NCI-H345 treated with DMSO at 0.1 percent for 48 hours (cell line): ENCODE data around the gene MAPK9.
"Not testable (repeated sequence)": the region's sequence is repeated elsewhere in the genome, so short reads cannot be mapped to it uniquely, and the experiment has no call there.

Experiments
- DNase-seq: peaks from one replicate; lab custom pipeline; 2025; ENCODE audit not compliant: unreplicated experiment; lab: John Stamatoyannopoulos, UW

MAPK9 gene

DNA sequence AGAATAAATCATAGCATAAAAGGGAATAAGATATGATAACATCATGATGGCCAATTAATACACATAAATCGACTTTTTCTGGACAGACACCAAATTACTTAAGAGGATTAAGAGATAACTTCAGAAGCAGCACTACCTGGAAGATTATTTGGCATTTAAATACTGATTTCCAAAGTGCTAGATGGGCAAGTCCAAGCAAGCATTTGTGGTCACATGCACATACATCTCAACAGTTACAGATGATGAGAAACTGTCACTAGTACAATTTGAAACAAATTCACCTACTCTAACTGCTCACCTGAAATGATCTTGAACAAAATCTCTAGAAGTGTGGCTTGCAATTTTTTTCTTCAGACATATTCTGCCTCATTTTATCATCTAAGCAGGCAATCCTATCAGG lies 56.0 kb downstream of the MAPK9 start:
- DNase-seq, result no peak

DNA sequence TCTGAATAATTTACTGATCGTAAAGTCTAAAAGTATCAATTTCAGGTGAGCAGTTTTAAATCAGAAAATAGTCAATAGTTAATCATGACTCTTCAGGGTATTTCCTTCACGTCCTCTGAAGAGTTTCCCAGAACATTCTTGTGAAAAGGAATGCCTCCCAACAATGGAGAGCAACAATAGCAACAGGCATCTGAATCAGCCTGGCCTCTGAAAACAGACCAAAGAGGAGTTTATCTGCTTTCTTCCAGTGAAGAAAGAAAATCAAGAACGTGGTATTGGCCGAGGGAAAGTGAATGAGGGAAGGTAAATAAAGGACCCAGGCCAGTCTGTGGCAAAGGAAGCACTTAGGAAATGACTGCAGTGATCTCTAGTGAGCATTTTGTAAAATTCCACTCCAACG lies 56.8 kb downstream of the MAPK9 start:
- no peak for DNase-seq

DNA sequence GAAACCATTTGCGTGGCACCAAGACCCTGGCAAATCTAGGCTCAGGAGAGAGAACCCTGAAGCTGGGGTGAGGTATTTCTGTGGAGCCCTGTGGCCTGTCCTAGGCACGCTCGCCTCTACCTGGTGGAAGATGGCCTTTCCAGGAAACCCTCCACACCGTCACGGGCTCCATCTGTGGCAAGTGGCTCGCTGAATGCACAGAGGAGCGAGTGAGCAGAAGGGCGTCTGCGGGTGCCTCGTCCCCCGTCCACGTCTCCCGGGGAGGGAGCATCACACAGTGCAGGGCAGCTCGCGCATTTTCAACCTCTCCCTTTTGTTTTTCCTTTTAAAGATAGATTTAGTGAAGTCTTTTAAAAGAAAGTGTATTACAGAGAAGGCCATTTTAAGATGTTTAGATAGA lies 57.6 kb downstream of the MAPK9 start:
- no peak for DNase-seq

DNA sequence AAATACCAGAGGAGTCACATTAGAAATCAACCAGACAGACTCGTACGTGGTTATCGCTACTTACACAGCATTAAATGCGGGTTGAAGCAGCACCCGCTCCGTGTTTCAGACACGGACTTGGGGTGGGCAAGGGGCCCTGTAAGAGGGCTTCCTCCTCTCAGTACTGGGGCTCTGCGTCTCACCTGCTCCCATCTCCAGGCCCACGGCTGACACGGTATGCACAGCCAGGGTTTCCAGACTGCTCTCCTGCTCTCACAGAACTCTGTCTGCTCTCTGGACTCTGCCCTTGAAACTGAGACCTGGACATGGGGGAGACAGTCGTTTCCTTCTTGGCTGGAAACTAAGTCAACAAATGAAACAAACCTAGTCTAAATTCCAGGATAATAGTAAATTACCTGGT lies 58.2 kb downstream of the MAPK9 start:
- no peak for DNase-seq

DNA sequence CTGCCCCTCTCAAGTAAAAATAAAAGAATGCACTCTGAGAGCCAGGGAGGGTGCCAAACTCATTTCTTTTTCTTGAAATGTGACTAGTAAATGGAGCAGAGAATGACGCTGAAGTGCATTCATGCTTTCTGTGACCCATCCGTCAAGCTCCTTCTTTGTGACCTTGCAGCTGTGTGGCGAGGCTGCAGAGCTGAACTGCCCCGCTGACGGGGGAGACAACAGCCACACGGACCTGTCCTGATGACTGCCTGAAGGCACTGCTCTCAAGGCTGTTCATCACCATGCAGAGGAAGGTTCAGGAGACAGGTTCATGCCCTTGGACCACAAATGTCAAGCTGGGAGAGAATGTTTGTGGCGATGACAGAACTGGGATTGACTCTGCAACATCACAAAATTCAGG lies 61.9 kb downstream of the MAPK9 start:
- no peak for DNase-seq

DNA sequence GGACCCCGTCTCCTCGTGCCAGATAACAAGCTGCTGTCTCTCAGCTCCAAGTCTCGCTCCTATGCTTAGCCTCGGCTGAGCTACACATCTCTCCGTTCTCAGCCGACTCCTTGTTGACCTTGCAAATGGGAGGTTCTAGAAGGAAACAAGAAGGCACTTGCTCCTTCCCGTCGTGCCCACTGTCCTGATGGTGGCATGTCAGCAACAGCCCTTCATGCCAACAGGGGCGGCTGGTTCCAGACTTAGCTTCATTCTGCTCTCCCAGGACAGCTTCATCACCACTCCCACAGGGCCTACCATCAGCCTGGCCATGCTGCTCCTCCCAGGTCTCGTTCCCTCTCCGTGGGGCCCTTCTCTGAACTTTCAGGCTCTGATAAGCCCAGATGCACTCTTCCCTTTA lies 69.8 kb downstream of the MAPK9 start:
- DNase-seq, result no peak

DNA sequence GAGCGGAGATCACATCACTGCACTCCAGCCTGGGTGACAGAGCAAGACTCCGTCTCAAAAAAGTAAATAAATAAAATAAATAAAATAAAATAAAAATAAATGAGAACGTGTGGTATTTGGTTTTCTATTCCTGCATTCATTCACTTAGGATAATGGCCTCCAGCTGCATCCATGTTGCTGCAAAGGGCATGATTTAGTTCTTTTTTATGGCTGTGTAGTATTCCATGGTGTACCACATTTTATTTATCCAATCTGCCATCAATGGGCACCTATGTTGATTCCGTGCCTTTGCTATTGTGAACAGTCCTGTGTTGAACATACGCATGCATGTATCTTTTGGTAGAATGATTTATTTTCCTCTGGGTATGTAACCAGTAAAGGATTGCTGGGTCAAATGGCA lies 74.1 kb downstream of the MAPK9 start:
- DNase-seq, result no peak

DNA sequence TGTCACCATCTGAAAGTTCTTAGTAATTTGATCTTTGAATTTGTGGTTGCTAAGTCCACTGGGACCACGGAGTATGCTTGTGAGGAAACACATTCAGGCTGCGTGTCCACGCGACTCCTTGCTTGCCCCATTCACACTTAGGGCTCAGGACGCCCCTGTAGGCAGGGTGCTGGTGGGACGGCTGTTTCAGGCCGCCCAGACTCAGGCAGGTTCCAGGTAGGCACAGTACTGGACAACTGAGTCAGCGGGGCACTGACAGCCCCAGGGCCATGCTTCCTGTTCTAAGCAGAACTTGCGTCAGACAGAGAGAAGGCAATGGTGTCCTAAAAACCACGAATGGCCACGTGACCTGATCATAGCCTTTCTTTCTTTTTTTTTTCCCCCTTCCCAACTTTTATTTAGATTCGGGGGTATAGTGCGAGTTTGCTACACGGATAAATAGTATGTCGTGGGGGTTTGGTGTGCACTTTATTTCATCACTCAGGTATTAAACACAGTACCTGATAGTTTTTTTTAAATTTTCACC lies 75.2 kb downstream of the MAPK9 start:
- DNase-seq, result no peak

DNA sequence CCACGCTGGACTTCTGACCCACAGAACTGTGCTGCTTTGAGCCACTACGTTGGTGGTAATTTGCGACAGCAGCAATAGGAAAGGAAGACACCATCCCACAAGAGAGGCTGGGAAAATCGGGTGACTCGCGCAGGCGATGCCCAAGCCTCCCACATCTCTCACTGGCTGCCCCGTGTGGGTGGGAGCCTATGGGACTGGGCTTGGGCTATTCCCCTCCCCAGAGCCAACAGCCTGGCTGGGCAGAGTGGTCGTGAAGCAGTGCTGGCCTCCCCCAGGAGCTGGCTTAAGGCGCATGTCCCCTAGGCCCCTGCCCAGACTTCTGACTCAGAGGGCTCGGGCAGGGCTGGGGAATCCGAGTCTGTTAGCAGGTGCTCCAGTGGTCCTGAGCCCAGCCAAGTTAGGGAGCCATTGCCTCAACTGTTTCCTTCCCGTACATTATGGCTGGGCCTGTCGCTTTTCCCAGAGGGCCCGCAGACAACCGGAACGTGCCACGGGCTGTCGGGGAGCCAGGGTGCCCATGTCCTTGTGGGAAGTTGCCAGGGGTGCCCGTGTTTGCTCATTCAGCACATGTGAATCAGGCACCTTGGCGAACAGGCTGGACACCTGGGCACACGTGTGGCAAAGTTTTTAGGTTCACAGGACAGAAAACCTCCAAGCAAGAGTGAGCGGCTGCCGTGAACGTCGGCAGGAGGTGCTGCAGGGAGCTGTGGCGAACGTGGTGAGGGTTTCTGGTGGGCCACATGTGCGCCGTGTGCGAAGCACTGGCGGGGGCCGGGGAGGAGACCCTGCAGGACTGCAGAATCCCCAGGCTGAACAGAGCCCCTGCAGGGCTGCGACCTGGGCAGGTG lies 75.9 kb downstream of the MAPK9 start:
- DNase-seq, result no peak

DNA sequence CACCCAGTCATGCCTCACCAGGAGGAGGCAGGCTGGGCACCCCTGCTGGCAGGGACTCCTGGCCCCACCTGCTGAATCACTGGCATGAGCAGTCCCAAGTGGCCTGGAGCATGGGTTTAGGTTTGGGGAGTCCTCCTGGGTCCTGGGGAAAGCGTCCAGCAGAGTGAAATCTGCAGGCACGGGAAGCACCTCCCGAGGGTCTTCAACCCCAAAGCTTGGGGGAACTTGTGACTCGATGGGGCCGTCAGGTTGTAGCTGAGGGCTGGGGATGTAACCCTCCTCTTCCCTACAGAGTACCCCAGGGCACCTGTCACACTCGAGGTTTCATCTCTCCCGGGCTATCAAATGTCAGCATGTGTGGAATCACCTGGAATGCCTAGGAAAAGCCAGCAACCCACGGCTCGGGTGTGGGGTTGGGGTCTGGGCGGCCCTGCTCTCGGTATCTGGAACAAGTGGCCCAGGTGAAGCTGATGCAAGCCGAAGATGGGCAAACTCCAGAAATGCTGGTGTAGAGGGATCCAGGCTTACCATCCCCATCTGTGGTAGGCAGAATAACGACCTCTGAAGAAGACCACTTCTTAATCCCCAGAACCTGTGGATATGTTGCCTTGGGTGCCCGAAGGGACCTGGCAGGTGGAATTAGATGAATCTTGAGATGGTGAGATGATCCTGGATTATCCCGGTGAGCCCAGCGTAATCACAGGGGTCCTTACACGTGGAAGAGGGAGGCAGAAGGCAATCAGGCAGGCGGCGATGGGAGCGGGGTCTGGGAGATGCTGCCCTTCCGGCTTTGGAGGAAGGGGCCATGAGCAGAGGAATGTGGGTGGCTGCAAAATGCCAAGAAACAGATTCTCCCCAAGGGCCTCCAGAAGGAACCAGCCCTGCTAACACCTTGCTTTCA lies 76.8 kb downstream of the MAPK9 start:
- DNase-seq, result no peak

DNA sequence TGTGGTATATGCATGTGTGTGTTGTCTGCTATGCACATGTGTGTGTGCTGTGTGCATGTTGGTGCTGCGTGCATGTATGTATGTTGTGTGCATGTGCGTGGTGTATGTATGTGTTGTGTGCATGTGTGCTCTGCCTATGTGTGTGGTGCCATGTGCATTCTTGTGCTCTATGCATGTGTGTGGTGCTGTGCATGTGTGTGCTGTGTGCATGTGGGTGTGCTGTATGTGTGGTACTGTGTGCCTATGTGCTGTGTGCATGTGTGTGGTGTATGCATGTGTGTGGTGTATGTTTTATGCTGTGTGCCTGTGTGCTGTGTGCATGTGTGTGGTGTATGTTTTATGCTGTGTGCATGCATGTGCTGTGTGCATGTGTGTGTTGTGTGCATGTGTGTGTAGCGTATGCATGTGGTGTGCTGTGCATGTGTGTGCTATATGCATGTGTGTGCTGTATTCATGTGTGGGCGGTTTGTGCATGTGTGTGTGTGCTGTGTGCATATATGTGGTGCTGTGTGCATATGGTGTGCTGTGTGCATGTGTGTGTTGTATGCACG lies 78.2 kb downstream of the MAPK9 start:
- DNase-seq, result no peak

DNA sequence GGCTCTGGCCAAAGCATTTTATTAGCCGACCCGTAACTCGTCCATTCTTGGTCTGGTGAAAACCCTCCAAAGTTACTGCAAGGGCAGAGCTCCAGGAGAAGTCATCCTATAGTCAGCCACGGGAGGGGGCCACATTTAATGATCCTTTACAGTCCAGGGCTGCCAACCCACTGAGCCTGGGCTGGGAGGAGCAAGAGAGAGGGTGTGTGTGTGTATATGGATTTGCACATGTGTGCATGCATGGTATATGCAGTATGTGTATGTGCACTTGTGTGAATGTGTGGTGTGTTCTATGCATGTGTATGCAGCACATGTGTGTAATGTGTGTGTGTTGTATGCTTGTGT lies 78.7 kb downstream of the MAPK9 start:
- DNase-seq, result no peak

DNA sequence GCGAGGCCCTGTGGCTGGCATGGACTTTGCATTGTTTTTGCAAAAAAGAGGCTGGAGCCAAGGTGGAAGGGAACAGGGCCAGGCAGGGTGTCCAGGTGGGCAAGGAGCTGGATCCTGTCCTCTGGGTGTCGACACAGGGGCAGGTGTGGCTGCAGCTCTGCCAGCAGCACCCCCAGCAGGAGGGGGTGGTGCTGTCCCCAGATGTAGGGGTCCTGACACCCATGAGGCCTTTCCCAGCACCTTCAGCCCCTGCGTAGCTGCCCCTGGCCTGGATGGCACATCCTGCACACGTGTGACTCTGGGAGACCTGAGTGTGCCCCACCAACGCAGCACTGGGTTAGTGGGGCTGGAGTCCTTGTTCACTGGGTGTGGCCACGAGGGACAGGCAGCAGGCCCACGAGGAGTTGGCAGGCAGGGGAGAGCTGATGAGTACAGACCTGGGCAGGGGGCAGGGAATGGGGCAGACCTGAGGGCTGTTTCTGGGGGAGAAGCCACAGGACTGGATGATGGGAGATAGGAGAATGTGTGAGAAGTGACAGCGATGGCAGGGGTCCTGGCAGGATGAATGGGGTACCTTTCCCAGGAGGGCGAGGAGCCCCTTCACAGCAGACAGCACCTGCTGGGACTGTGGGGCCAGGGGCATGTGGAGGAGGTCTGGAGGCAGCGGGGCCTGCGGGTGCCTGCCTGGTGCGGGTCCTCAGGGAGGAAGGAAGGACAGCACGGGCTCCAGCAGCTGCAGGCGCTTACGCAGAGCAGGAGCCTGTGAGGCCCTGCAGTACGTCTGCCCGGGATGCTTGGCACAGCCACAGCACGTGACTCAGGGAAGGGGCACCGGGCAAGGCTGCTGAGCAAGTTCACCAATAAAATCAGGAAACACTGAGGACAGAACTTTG lies 79.3 kb downstream of the MAPK9 start:
- DNase-seq, result no peak

DNA sequence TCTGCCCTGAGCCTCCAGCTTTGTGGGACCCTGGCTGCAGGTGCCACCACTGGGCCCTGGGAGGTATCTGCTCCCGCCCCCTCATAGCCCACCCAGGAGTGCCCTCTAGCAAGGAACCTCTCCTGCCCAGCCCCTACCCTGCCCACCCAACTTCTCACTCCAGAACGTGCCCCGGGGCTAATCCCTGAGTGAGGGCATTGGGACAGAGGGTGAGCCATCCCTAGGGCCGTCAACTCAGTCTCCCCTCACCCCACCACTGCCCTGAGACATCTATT lies 80.2 kb downstream of the MAPK9 start:
- DNase-seq, result no peak

DNA sequence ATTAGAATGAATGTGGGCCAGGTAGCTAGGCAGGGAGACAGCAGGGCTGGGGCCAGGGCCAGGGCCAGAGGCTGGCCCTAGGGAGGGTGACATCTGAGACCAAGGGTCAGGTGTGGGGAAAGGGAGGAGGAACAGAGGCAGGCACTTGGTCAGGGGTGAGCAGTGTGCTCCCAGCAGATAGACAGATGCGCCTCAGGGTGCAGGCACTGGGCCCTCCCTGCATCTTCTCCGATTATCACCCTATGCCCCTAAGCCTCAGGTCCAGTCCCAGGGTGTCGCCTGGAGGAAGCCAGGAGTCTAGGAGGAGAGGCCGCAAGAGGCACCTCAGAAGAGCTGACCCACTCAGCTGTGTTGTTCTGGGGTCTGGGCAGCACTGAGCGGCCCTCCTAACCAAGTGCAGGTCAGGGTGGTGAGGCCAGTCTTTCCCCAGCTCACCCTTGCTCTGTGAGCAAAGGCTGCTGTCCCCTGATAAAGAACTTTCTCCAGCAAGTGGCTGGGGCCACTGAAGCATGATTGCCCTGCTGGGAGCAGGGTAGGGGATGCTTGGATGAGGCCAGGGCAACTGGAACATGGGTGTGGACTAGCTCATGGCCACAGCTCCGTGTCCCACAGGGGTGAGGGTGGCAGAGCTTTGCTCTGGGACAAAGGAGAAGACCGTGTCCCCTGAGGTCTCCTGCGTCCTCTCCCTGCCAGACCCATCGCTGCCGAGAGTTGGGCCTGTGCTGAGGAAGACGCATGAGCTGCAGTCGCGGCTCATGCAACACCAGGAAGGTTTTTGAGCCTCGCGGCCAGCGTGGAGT lies 80.7 kb downstream of the MAPK9 start:
- no peak for DNase-seq

DNA sequence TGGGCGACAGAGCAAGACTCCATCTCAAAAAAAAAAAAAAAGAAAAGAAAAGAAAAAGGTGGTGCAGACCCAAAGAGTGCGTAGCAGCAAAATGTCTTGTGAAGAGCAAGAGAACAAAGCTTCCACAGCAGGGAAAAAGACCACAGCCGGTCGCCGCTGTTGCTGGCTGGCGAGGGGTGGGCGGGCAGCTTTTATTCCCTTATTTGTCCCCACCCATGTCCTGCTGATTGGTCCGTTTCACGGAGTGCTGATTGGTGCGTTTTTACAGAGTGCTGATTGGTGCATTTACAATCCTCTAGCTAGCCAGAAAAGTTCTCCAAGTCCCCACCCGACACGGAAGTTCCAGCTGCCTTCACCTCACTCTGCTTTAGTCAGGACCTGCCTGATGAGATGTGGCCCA lies 81.8 kb downstream of the MAPK9 start:
- not testable (repeated sequence) for DNase-seq

DNA sequence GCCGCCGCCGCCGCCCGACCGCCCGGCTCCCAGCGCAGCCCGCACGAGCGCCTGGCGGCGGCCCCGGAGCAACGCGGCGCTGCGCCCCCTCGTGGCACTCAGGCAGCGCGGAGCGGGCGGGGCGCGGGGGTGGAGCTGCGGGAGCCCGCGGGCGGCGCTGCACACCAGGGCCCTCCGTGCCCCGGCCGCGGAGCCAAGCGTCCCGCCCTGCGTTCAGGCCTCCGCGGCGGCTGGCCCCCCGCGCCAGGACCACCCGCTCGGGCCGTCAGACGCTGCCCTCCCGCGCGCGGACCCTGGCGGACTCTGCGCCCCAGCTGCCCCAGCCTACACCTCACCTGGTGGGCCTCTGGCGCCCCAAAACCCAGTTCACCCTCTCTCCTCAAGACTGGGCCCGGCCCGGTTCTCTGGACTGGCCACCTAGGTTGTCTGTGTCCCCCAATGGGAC lies 82.7 kb downstream of the MAPK9 start, which contains the start of gene RASGEF1C:
Gene RASGEF1C, minus strand, starts transcription at position 75 of the 445 bp plus-strand sequence. CDS start 71,159 bp downstream, outside the sequence.
- DNase-seq, result peak; percentile 23

DNA sequence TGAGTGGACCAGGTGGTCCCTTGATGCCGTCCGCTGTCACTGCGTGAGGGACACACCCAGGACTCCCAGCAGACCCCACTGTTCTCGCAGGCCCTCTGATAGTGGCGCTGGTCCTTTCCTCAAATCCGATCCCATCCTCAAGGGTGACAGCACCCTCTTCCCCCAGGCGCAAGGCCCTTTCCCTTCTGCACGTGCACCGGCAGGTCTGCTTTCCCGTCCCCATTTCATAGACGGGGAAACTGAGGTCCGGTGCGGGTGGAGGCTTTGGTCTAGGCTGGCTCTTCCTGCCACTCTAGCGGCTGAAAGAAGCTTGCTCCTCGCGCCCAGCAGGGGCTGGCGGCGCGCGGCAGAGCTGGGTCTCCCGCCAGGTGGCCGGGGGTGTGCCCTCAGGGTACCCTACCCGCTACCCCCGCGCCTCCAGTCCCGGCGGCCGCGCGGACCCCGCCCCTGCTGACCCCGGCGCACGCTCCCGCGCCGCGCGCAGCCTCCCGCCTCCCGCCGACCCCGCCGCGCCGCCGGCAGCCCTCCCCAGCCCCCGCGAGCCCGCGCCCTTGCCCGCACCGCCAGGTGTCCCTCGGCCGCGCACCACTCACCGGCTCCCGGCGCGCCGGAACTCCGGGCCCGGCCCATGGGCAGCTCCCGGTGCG lies 83.3 kb downstream of the MAPK9 start:
- DNase-seq, result no peak

DNA sequence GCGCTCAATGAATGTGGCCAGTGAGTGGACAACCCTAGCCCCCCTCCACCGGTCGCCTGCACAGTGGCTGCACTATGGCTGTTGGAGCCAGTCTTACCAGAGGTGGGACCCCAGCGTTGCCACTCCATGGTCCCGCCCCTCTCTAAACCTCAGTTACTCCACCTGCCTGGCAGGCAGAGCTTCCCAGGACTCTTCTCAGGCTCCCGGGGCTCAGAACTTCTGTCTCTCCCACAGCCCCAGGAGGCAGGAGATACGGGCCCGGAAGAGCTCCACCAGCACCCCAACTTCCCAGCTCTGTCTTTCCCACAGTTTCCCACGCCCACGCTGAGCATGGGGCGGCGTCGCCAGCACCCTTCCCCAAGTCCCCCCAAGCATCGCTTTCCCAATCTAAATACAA lies 83.8 kb downstream of the MAPK9 start:
- no peak for DNase-seq
